GM10266 (cell line): ENCODE data around the gene DCLK3.

Experiments used
- DNase-seq: peaks from one replicate; pipeline ENCODE4 v3.0.0; 2012; ENCODE audit errors: extremely low spot score
- TF ChIP-seq, protein P1 (sequence below): IDR thresholded peaks from 2 replicates; pipeline ENCODE4 v1.5.1; 2012; ENCODE audit warnings: mild to moderate bottlenecking, low read depth; ENCODE audit not compliant: control insufficient read depth, insufficient read depth; ENCODE audit errors: missing control alignments

Gene DCLK3, protein sequence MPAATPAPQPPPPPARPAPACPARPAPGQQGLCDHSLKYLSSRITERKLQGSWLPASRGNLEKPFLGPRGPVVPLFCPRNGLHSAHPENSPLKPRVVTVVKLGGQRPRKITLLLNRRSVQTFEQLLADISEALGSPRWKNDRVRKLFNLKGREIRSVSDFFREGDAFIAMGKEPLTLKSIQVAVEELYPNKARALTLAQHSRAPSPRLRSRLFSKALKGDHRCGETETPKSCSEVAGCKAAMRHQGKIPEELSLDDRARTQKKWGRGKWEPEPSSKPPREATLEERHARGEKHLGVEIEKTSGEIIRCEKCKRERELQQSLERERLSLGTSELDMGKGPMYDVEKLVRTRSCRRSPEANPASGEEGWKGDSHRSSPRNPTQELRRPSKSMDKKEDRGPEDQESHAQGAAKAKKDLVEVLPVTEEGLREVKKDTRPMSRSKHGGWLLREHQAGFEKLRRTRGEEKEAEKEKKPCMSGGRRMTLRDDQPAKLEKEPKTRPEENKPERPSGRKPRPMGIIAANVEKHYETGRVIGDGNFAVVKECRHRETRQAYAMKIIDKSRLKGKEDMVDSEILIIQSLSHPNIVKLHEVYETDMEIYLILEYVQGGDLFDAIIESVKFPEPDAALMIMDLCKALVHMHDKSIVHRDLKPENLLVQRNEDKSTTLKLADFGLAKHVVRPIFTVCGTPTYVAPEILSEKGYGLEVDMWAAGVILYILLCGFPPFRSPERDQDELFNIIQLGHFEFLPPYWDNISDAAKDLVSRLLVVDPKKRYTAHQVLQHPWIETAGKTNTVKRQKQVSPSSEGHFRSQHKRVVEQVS

DNA sequence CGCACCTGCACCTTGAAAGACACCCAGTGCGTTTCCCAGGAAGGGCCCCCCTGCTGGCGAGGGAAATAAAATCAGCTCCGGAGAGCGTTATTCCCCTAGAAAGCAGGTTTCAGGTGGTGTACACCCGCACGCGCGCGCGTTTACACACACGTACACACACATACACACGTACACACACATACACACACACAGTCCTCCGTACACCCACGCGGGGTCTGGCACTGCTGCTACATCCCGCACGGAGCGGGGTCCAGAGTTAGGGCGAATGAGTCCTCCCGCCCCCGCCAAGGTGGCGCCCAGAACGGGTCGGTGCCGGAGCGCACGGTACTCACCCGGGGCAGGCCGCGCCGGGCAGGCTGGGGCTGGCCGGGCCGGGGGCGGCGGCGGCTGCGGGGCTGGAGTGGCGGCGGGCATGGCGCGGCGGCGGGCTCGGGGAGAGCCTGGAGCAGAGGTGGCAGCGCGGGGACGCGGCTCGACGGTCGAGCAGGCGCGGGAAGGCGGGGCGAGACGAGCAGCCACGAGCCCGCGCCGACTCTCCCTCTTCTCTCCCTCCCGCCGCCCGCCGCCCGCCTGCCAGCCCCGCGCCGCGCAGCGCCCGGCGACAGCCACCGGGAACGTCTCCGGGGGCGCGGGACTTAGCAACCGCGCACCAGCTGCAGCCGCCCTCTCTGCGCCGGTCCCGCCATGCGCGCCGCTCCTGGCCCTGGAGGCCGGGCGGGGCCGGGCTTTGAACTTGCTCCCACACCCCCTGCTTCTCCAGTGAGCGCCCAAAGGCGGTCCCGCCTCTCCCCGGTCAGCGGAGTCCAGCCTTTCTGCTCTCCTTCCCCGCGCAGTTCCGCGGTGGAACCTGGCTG, at the start of gene DCLK3:
TSS of gene DCLK3 (minus strand) at position 704 of the 854 bp plus-strand sequence. CDS start at position 414, 290 bp downstream.
- TF ChIP-seq, protein P1, sequence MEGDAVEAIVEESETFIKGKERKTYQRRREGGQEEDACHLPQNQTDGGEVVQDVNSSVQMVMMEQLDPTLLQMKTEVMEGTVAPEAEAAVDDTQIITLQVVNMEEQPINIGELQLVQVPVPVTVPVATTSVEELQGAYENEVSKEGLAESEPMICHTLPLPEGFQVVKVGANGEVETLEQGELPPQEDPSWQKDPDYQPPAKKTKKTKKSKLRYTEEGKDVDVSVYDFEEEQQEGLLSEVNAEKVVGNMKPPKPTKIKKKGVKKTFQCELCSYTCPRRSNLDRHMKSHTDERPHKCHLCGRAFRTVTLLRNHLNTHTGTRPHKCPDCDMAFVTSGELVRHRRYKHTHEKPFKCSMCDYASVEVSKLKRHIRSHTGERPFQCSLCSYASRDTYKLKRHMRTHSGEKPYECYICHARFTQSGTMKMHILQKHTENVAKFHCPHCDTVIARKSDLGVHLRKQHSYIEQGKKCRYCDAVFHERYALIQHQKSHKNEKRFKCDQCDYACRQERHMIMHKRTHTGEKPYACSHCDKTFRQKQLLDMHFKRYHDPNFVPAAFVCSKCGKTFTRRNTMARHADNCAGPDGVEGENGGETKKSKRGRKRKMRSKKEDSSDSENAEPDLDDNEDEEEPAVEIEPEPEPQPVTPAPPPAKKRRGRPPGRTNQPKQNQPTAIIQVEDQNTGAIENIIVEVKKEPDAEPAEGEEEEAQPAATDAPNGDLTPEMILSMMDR, result no peak
- DNase-seq, result no peak

DNA sequence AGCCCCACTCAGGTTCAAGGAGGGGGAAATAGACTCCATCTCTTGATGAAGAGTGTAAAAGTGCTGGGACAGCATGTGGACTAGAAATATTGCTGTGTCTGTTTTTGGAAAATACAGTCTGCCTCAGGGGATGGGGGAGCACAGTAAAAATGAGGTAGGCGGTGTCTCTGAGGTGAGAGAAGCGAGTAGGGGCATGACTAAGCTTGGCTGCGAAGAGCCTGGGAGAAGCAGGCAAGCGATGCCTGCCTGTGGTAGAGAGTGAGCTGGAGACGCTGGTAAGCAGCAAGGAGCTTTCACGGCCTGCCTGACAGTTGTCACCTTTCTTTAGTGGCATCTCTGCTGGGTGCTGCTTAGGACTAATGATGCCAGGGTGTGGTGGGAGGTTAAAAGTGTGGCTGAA, 49.0 kb upstream of the DCLK3 start:
- TF ChIP-seq, protein P1, result no peak
- no peak for DNase-seq

DNA sequence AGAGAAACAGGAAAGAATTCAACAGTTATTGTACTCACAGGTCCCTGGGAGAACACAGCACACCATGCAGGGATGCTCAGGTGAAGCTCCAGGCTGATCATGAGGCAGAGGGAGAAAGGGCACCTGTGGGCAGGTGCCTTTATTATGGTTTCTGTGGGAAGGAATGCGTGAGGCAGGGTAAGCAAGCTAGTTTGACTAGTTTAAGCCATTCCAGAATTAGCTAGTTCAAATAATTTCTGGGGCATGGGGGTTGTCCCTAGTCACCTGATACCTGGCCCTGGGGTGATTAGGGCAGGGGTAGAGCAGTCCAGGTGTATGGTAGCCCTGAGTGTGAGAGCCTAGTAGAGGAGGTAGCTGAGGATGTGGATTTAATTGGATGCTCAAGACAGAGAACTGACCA, 47.9 kb upstream of the DCLK3 start:
- TF ChIP-seq, protein P1, result no peak
- no peak for DNase-seq

DNA sequence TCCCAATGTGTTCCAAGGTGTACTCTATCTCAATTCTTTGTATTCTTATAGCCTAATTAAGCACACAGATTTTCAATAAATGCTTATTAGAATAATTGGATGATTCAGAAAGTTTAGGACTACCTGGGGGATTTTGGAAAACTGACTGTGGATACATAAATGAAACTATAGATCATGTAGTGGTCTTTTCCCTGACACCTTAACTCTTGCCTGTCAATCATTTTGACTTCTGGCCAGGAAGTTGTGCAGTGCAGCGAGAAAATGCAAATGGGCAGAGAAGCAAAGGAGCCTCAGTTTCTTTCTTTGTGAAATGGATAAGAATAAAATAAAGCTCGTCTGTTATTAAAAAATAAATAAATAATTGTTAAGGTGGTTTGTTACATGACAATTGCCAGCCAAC, 47.4 kb upstream of the DCLK3 start:
- DNase-seq, result no peak
- TF ChIP-seq, protein P1, result no peak

DNA sequence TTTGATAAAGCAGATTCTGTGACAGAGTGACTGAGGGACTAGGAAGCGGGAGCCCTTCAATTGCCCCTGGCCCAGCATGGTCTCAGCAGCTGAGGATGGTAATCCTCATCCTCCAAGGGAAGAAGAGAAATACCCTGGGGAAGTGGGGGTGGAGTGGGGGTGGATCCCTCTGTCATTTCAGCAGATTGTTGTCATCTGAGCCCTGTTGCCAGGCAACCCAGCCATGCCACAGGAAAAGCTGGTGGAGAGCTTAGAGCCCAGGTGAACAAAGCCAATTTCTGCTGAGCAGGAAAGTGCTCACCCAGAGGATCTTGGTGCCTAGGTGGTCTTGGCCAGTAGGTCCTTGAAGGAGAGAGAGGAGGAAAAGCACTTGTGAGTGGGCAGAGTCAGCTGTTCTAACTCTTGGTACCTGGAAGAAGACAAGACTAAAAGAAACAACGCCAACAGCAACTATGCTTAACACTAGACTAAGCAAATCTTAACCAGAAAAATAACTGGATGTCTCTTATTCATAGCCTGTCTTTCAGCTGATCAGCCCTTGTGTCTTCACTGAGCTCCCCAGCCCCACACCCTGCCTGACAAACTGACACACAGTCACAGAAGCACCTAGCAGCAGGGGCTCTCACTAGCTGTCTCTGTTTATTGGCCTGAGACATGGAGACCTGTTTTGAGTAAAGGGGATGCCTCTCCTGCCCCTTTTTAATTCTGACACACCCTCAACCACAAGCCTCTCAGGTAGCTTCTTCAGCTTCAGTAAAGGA, 40.1 kb upstream of the DCLK3 start:
- TF ChIP-seq, protein P1, result no peak
- DNase-seq, result no peak

DNA sequence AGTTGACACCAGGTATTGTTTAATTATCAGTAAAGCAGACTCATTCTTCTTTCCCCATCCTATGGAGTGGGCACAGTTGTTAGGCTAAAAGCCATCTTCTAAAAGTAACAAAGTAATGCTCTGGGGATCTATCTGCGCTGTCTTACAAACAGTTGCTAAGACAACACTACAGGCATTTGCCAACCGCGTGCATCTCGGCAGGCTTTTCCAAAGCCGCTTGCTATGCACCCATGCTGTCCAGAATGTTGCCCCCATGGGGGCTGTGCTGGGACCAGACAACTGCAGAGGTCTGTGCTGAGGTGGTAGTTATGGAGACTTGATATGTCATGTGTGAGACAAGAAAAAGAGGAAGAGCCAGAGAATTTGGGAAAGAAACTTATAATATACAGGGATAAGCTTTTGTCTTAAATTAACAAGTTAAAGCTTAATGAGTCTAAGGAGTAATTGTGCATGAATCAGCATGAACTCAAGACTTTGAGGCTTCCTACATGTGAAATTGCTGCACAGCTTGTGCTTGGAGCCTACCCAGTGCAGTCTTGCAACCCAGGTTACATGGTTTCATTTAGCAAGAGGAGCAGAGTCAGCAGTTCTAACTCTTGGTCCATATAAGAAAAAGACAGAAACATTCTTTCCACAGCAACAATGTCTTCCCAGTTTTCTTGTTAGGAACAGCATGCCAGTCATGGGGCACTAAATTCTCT, 38.9 kb upstream of the DCLK3 start:
- no peak for DNase-seq
- TF ChIP-seq, protein P1, result no peak
